PC-9 (cell line): ENCODE data around the gene RBMS1. TPM values are rescaled to one million over a fixed set of nuclear protein-coding genes. Genes with fewer than 3 reads are reported as not detected.

Experiments used
- BruUV-seq: library from RNA; stranded (reverse); fragments of 400-500 nt; replicated peaks from 2 replicates; lab custom pipeline; 2021; lab: Mats Ljungman, UMichigan
- CTCF ChIA-PET: fragments of 300-600 bp; sonication (Branson Sonifier 250); formaldehyde crosslinking; loops from one replicate; lab custom pipeline; 2022; ENCODE audit warnings: antibody characterized with exemption; lab: Charles Lee
- POLR2A ChIA-PET: fragments of 300-600 bp; sonication (Branson Sonifier 250); formaldehyde crosslinking; loops from one replicate; lab custom pipeline; 2022; ENCODE audit warnings: antibody characterized with exemption; ENCODE audit not compliant: unreplicated experiment; lab: Charles Lee
- DNase-seq, 2 experiments: peaks; one replicate each; pipeline versions ENCODE4 v3.0.0 to v3.0.0-alpha.2; 2015 to 2022; ENCODE audit warnings: mixed read lengths in 1 of 2
- H2AFZ ChIP-seq: fragments of 200-600 bp; sonication (generic); 2 replicates; pipeline ENCODE4 v1.8.1; 2017; ENCODE audit warnings: antibody characterized with exemption
- H3F3A ChIP-seq: fragments of 200-600 bp; sonication (generic); 2 replicates; pipeline ENCODE4 v1.8.1; 2017; ENCODE audit warnings: antibody characterized with exemption, mild to moderate bottlenecking, low read depth; ENCODE audit not compliant: insufficient read depth
- H3K27ac ChIP-seq: fragments of 200-600 bp; sonication (generic); 2 replicates; pipeline ENCODE4 v1.6.1; 2016; ENCODE audit warnings: mixed run types
- H3K27me3 ChIP-seq: fragments of 200-600 bp; sonication (generic); 2 replicates; pipeline ENCODE4 v1.6.1; 2016; ENCODE audit warnings: low read depth, mixed run types; ENCODE audit not compliant: insufficient read depth
- H3K36me3 ChIP-seq: fragments of 200-600 bp; sonication (generic); 2 replicates; pipeline ENCODE4 v1.6.1; 2016; ENCODE audit warnings: low read depth, mixed run types
- H3K4me1 ChIP-seq: fragments of 200-600 bp; sonication (generic); replicated peaks from 2 replicates; pipeline ENCODE4 v1.6.1; 2016; ENCODE audit warnings: mixed run types; ENCODE audit not compliant: insufficient read depth
- H3K4me2 ChIP-seq: fragments of 200-600 bp; sonication (generic); 2 replicates; pipeline ENCODE4 v1.6.1; 2017; ENCODE audit warnings: mixed run types
- H3K4me3 ChIP-seq: fragments of 200-600 bp; sonication (generic); 2 replicates; pipeline ENCODE4 v1.6.1; 2016; ENCODE audit warnings: mixed run types
- H3K79me2 ChIP-seq: fragments of 200-600 bp; sonication (generic); 2 replicates; pipeline ENCODE4 v1.6.1; 2017; ENCODE audit warnings: low read depth, mixed run types
- H3K9me2 ChIP-seq: fragments of 200-600 bp; sonication (generic); 2 replicates; pipeline ENCODE4 v1.8.1; 2017; ENCODE audit warnings: mild to moderate bottlenecking; ENCODE audit not compliant: insufficient read depth
- H3K9me3 ChIP-seq: fragments of 200-600 bp; sonication (generic); 2 replicates; pipeline ENCODE4 v1.8.1; 2016; ENCODE audit warnings: low read depth; ENCODE audit not compliant: insufficient read depth
- H4K20me1 ChIP-seq: fragments of 200-600 bp; sonication (generic); 2 replicates; pipeline ENCODE4 v1.8.1; 2017; ENCODE audit not compliant: insufficient read depth
- EZH2 ChIP-seq: fragments of 200-600 bp; sonication (generic); IDR thresholded peaks from 2 replicates; pipeline ENCODE4 v1.8.0; 2017; ENCODE audit warnings: antibody characterized with exemption, low read depth
- intact Hi-C: fragments of 100-400 bp; cut with micrococcal nuclease; formaldehyde crosslinking; loops from one replicate; pipeline ENCODE4 v1.10.0; 2022; ENCODE audit not compliant: unreplicated experiment
- total RNA-seq: library from RNA; stranded (reverse); gene quantifications from 2 replicates; pipeline ENCODE4 v1.2.3, GENCODE V29; 2021
- TF ChIP-seq, protein P1 (sequence below): fragments of 200-600 bp; sonication (generic); conservative IDR thresholded peaks from 2 replicates; pipeline ENCODE4 v1.6.1; 2017; ENCODE audit warnings: mixed run types, antibody characterized with exemption, mild to moderate bottlenecking, moderate library complexity

RBMS1 gene
- total RNA-seq, 1 experiment from 2014 or later, result 65.1 TPM

DNA sequence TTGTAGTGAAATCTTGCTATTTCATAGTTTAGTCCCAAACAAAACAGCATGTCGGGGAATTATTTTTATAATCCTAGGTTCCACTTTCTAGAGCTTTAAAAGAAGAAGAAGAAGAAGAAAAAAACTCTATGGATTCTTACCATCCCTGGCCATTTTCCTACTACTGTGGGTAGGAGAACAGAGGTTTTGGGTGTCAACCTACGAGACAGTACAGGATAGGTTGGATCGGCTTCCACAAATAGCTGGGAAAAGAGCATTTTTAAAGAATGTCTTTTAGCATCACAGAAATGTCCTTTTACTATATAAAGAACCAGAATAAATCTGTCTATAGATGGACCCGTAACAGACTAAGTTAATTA, 65.2 kb downstream of the RBMS1 start:
- ChIA-PET POLR2A (no interaction called here), CTCF (no interaction called here)
- peaks cover 19% of the 10 kb centered on the region for H3K4me1 ChIP-seq
- no peaks in the 10 kb centered on the region for H3K27me3 ChIP-seq
- TF ChIP-seq, protein P1, sequence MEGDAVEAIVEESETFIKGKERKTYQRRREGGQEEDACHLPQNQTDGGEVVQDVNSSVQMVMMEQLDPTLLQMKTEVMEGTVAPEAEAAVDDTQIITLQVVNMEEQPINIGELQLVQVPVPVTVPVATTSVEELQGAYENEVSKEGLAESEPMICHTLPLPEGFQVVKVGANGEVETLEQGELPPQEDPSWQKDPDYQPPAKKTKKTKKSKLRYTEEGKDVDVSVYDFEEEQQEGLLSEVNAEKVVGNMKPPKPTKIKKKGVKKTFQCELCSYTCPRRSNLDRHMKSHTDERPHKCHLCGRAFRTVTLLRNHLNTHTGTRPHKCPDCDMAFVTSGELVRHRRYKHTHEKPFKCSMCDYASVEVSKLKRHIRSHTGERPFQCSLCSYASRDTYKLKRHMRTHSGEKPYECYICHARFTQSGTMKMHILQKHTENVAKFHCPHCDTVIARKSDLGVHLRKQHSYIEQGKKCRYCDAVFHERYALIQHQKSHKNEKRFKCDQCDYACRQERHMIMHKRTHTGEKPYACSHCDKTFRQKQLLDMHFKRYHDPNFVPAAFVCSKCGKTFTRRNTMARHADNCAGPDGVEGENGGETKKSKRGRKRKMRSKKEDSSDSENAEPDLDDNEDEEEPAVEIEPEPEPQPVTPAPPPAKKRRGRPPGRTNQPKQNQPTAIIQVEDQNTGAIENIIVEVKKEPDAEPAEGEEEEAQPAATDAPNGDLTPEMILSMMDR, result no peak
- no peak for TF ChIP-seq EZH2
- intact Hi-C loops, result no loop called here
- no peaks in the 10 kb centered on the region for H3K9me2 ChIP-seq
- no peak for DNase-seq
- H2AFZ ChIP-seq, result no peak overlapping the region
- peaks cover 4% of the 10 kb centered on the region; the same call in 1 of the 2 replicates for H3F3A ChIP-seq
- H3K9me3 ChIP-seq, result no peaks in the 10 kb centered on the region
- peaks cover 7% of the 10 kb centered on the region; the same call in 1 of the 2 replicates for H3K36me3 ChIP-seq
- no peak overlapping the region for H3K4me2 ChIP-seq
- H3K4me3 ChIP-seq, result no peak overlapping the region
- peaks cover 8% of the 10 kb centered on the region; the same call in 1 of the 2 replicates for H3K79me2 ChIP-seq
- no peaks in the 10 kb centered on the region; the same call in 1 of the 2 replicates for H4K20me1 ChIP-seq
- BruUV-seq, result no TSS peak
- H3K27ac ChIP-seq, result no peak overlapping the region

- H3K4me2 ChIP-seq, result no peak overlapping the region
- H3K9me3 ChIP-seq, result no peaks in the 10 kb centered on the region
- H3K36me3 ChIP-seq, result peaks cover 7% of the 10 kb centered on the region; the same call in 1 of the 2 replicates
- DNase-seq, result peak in 1 of 2 experiments; percentile 36
- no TSS peak for BruUV-seq
- H3K27me3 ChIP-seq, result no peaks in the 10 kb centered on the region
- ChIA-PET CTCF (no interaction called here), POLR2A (interaction anchor here (0.6 kb wide), 1 partner anchor 190 kb away, joined by 4 read pairs; no protein-coding TSS in a partner anchor)
- H3K79me2 ChIP-seq, result peaks cover 5% of the 10 kb centered on the region; the same call in 1 of the 2 replicates
- H3K27ac ChIP-seq, result peak overlapping the region; percentile 16; the same call in 1 of the 2 replicates
- intact Hi-C loops, result no loop called here
- no peak overlapping the region for H3K4me3 ChIP-seq
- peaks cover 14% of the 10 kb centered on the region for H3K4me1 ChIP-seq
- TF ChIP-seq, protein P1, result no peak
- TF ChIP-seq EZH2, result no peak
- peaks cover 4% of the 10 kb centered on the region; the same call in 1 of the 2 replicates for H3F3A ChIP-seq
- no peaks in the 10 kb centered on the region; the same call in 1 of the 2 replicates for H4K20me1 ChIP-seq
- H3K9me2 ChIP-seq, result no peaks in the 10 kb centered on the region
- no peak overlapping the region for H2AFZ ChIP-seq
Measured at GRCh38 chr2:160427629-160428404, 65.8 kb downstream of the RBMS1 start.

DNA sequence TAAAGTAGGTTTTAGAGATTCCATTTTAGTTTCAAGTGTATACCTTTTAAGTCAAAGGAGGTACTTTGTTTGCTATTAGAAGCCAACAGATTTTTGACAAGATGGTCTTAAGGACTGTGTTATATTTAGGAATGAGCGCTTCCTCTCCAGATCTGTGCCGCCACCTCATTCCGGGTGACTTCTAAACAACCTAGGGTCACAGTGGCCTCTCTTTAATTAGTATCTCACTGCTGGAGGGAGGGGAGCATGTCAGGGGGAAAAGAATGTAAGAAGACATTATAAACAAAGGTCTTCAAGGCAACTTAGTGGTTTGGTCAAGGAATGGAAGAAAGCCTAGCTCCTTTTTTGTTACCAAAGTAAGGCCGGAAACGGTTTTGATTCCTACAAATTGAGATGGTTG, 67.0 kb downstream of the RBMS1 start:
- Histone ChIP-seq H3K4me3 (no peak overlapping the region), H3K27me3 (no peaks in the 10 kb centered on the region), H3K27ac (no peak overlapping the region), H3K79me2 (peaks cover 9% of the 10 kb centered on the region; the same call in 1 of the 2 replicates), H3K9me3 (no peaks in the 10 kb centered on the region), H4K20me1 (no peaks in the 10 kb centered on the region), H3K36me3 (peaks cover 7% of the 10 kb centered on the region; the same call in 1 of the 2 replicates), H3F3A (no peaks in the 10 kb centered on the region), H3K4me2 (no peak overlapping the region), H2AFZ (no peak overlapping the region), H3K9me2 (no peaks in the 10 kb centered on the region), H3K4me1 (peaks cover 7% of the 10 kb centered on the region; the same call in 1 of the 2 replicates)
- no TSS peak for BruUV-seq
- DNase-seq, result no peak
- ChIA-PET CTCF (no interaction called here), POLR2A (no interaction called here)
- no peak for TF ChIP-seq EZH2
- TF ChIP-seq, protein P1, result no peak
- intact Hi-C loops, result no loop called here
